H1 (cell line): ENCODE data around the gene PLXNB2. TPM values are rescaled to one million over a fixed set of nuclear protein-coding genes. Genes with fewer than 3 reads are reported as not detected.
A peak's percentile ranks its signal among the peaks of the same experiment; 100 is the strongest.

Experiments used
- CTCF ChIA-PET: fragments of 300-600 bp; sonication (Branson Sonifier 250); formaldehyde crosslinking; loops from one replicate; lab custom pipeline; 2021; ENCODE audit not compliant: partially characterized antibody; lab: Charles Lee
- POLR2A ChIA-PET: fragments of 300-600 bp; sonication (Branson Sonifier 250); formaldehyde crosslinking; loops from one replicate; lab custom pipeline; 2021; ENCODE audit warnings: inconsistent platforms; ENCODE audit not compliant: partially characterized antibody; lab: Charles Lee
- DNase-seq, 2 experiments: peaks; one replicate each; pipeline versions ENCODE4 v3.0.0 to v3.0.0-alpha.2; 2010 to 2022; ENCODE audit warnings: low spot score in 2 of 2, low read depth in 1 of 2, mixed read lengths in 1 of 2
- FAIRE-seq: peaks from 2 replicates; lab custom pipeline; 2011; peaks lifted over from hg19 to GRCh38; lab: Jason Lieb, UNC
- H2AFZ ChIP-seq: 2 replicates; pipeline ENCODE4 v1.8.1; 2012; ENCODE audit warnings: low read length, inconsistent platforms
- H2AK5ac ChIP-seq: 2 replicates; pipeline ENCODE4 v1.6.1; 2013; ENCODE audit warnings: low read depth, low read length
- H2BK120ac ChIP-seq: replicated peaks from 2 replicates; pipeline ENCODE3; 2013; ENCODE audit warnings: low read depth, low read length, inconsistent platforms
- H2BK12ac ChIP-seq: 2 replicates; pipeline ENCODE4 v1.6.1; 2013; ENCODE audit warnings: low read depth, low read length
- H2BK15ac ChIP-seq: 2 replicates; pipeline ENCODE4 v1.6.1; 2013; ENCODE audit warnings: low read length
- H2BK20ac ChIP-seq: 2 replicates; pipeline ENCODE4 v1.6.1; 2013; ENCODE audit warnings: low read length
- H2BK5ac ChIP-seq: 2 replicates; pipeline ENCODE4 v1.6.1; 2013; ENCODE audit warnings: low read depth, low read length
- H3K14ac ChIP-seq: 2 replicates; pipeline ENCODE4 v1.6.1; 2013; ENCODE audit warnings: inconsistent platforms; ENCODE audit not compliant: insufficient read length
- H3K18ac ChIP-seq: 2 replicates; pipeline ENCODE4 v1.6.1; 2013; ENCODE audit warnings: low read length; ENCODE audit errors: extremely low read depth
- H3K23ac ChIP-seq: 2 replicates; pipeline ENCODE4 v1.6.1; 2013; ENCODE audit warnings: inconsistent platforms; ENCODE audit not compliant: insufficient read length
- H3K23me2 ChIP-seq: 2 replicates; pipeline ENCODE4 v1.6.1; 2013; ENCODE audit warnings: low read depth, low read length
- H3K27ac ChIP-seq: 2 replicates; pipeline ENCODE4 v1.6.1; 2011; ENCODE audit warnings: low read depth, low read length, inconsistent platforms
- H3K27me3 ChIP-seq, 4 experiments: replicated peaks in 1 of 4; 1 replicate in 1 of 4; 2 replicates in 3 of 4; pipeline versions ENCODE4 v1.6.1 to v1.8.1; 2011 to 2013; ENCODE audit warnings: low read length in 3 of 4, mild to moderate bottlenecking in 3 of 4, inconsistent platforms in 2 of 4, mixed read lengths in 2 of 4, moderate library complexity in 1 of 4; ENCODE audit not compliant: control insufficient read depth in 3 of 4, insufficient read depth in 3 of 4; ENCODE audit errors: extremely low read depth in 1 of 4
- H3K36me3 ChIP-seq, 4 experiments: 2 replicates each; pipeline versions ENCODE4 v1.6.1 to v1.8.1; 2011 to 2013; ENCODE audit warnings: mild to moderate bottlenecking in 4 of 4, low read length in 3 of 4, moderate library complexity in 2 of 4, control low read depth in 1 of 4, inconsistent platforms in 1 of 4; ENCODE audit not compliant: insufficient read depth in 4 of 4, control insufficient read depth in 2 of 4
- H3K4ac ChIP-seq: replicated peaks from 2 replicates; pipeline ENCODE3; 2013; ENCODE audit warnings: low read length, low read depth, mixed read lengths, inconsistent platforms; ENCODE audit not compliant: insufficient read length
- H3K4me1 ChIP-seq, 4 experiments: replicated peaks in 1 of 4; 1 replicate in 1 of 4; 2 replicates in 3 of 4; pipeline versions ENCODE4 v1.6.1 to v1.8.1; 2011 to 2013; ENCODE audit warnings: low read length in 3 of 4, inconsistent platforms in 2 of 4, mixed read lengths in 1 of 4; ENCODE audit not compliant: insufficient read depth in 4 of 4, control insufficient read depth in 3 of 4
- H3K4me2 ChIP-seq, 2 experiments: 2 replicates each; pipeline versions ENCODE4 v1.6.1 to v1.8.1; 2011 to 2013; ENCODE audit warnings: low read depth in 2 of 2, low read length in 2 of 2, control low read depth in 1 of 2, inconsistent platforms in 1 of 2, mild to moderate bottlenecking in 1 of 2; ENCODE audit not compliant: insufficient read depth in 1 of 2
- H3K4me3 ChIP-seq, 4 experiments: fragments of 200-600, 300-600 bp in 1 of 4; sonication (generic), shearing (Covaris generic), sonication (Bioruptor Twin) in 1 of 4; 2 replicates each; pipeline versions ENCODE4 v1.5.1 to v1.8.1; 2011 to 2016; ENCODE audit warnings: low read length in 4 of 4, low read depth in 3 of 4, control low read depth in 2 of 4, inconsistent platforms in 2 of 4, mild to moderate bottlenecking in 2 of 4, mixed read lengths in 1 of 4, moderate library complexity in 1 of 4; ENCODE audit not compliant: insufficient read depth in 2 of 4; ENCODE audit errors: extremely low read depth in 1 of 4
- H3K56ac ChIP-seq: replicated peaks from 2 replicates; pipeline ENCODE3; 2013; ENCODE audit warnings: low read depth, mild to moderate bottlenecking, mixed read lengths, low read length, inconsistent platforms; ENCODE audit not compliant: insufficient read length
- H3K79me1 ChIP-seq: 2 replicates; pipeline ENCODE4 v1.6.1; 2013; ENCODE audit warnings: low read depth, low read length, control low read depth
- H3K79me2 ChIP-seq, 2 experiments: 2 replicates each; pipeline versions ENCODE4 v1.6.1 to v1.8.1; 2012 to 2013; ENCODE audit warnings: low read length in 2 of 2, mild to moderate bottlenecking in 2 of 2, inconsistent platforms in 1 of 2; ENCODE audit not compliant: insufficient read depth in 2 of 2, control insufficient read depth in 1 of 2
- H3K9ac ChIP-seq, 4 experiments: replicated peaks in 1 of 4; 1 replicate in 1 of 4; 2 replicates in 3 of 4; pipeline versions ENCODE4 v1.6.1 to v1.8.1; 2011 to 2013; ENCODE audit warnings: low read depth in 3 of 4, low read length in 3 of 4, control low read depth in 2 of 4, mild to moderate bottlenecking in 2 of 4, moderate library complexity in 2 of 4, inconsistent platforms in 1 of 4; ENCODE audit errors: extremely low read depth in 1 of 4
- H3K9me3 ChIP-seq, 2 experiments: 2 replicates each; pipeline versions ENCODE4 v1.6.1 to v1.8.1; 2012 to 2013; ENCODE audit warnings: mild to moderate bottlenecking in 2 of 2, moderate library complexity in 2 of 2, control low read depth in 1 of 2, inconsistent platforms in 1 of 2, low read depth in 1 of 2, low read length in 1 of 2, mixed read lengths in 1 of 2; ENCODE audit not compliant: insufficient read depth in 2 of 2
- H4K20me1 ChIP-seq, 2 experiments: replicated peaks in 1 of 2; 2 replicates each; pipeline versions ENCODE3 to v1.8.1; 2011 to 2013; ENCODE audit warnings: inconsistent platforms in 2 of 2, low read length in 2 of 2, mild to moderate bottlenecking in 1 of 2; ENCODE audit not compliant: insufficient read depth in 2 of 2, control insufficient read depth in 1 of 2
- H4K5ac ChIP-seq: 2 replicates; pipeline ENCODE4 v1.6.1; 2013; ENCODE audit warnings: low read length, low read depth, mixed read lengths, inconsistent platforms; ENCODE audit not compliant: insufficient read length
- H4K8ac ChIP-seq: 2 replicates; pipeline ENCODE4 v1.8.0; 2013; ENCODE audit warnings: mild to moderate bottlenecking, moderate library complexity, low read length, inconsistent platforms; ENCODE audit not compliant: insufficient read depth; ENCODE audit errors: extremely low read depth
- H4K91ac ChIP-seq: replicated peaks from 2 replicates; pipeline ENCODE3; 2013; ENCODE audit warnings: low read length, mixed read lengths, inconsistent platforms; ENCODE audit not compliant: insufficient read length
- BCL11A ChIP-seq, 2 experiments: IDR thresholded peaks; one replicate each; pipeline ENCODE4 v1.6.1; 2011; ENCODE audit warnings: low read depth in 2 of 2, low read length in 2 of 2, mild to moderate bottlenecking in 2 of 2
- BRCA1 ChIP-seq: IDR thresholded peaks from 2 replicates; pipeline ENCODE4 v1.6.1; 2012; ENCODE audit warnings: low read depth, low read length, improper control_type of control experiment
- CEBPB ChIP-seq: IDR thresholded peaks from 2 replicates; pipeline ENCODE4 v1.6.1; 2012; ENCODE audit warnings: low read depth, low read length
- CTBP2 ChIP-seq: IDR thresholded peaks from 2 replicates; pipeline ENCODE4 v1.7.0; 2011; ENCODE audit warnings: borderline replicate concordance, mild to moderate bottlenecking, moderate library complexity, mixed read lengths, low read length; ENCODE audit not compliant: insufficient read depth, insufficient read length
- JUND ChIP-seq: IDR thresholded peaks from 2 replicates; pipeline ENCODE4 v1.6.1; 2011; ENCODE audit warnings: mild to moderate bottlenecking, improper control_type of control experiment, low read length
- POLR2A ChIP-seq, 2 experiments: IDR thresholded peaks; 1 replicate in 1 of 2; 2 replicates in 1 of 2; pipeline ENCODE4 v1.6.1; 2011; ENCODE audit warnings: low read depth in 2 of 2, low read length in 2 of 2, mild to moderate bottlenecking in 2 of 2; ENCODE audit errors: control extremely low read depth in 1 of 2
- RXRA ChIP-seq: IDR thresholded peaks from 2 replicates; pipeline ENCODE4 v1.6.1; 2011; ENCODE audit warnings: low read depth, mild to moderate bottlenecking, low read length, moderate library complexity; ENCODE audit not compliant: insufficient read depth
- SIX5 ChIP-seq: IDR thresholded peaks from 2 replicates; pipeline ENCODE4 v1.6.1; 2011; ENCODE audit warnings: mild to moderate bottlenecking, low read depth, low read length
- SP1 ChIP-seq: IDR thresholded peaks from 2 replicates; pipeline ENCODE4 v1.6.1; 2011; ENCODE audit warnings: low read depth, low read length
- SP2 ChIP-seq: IDR thresholded peaks from 2 replicates; pipeline ENCODE4 v1.6.1; 2012; ENCODE audit warnings: mild to moderate bottlenecking, low read length, inconsistent platforms
- TAF7 ChIP-seq: optimal IDR thresholded peaks from 2 replicates; pipeline ENCODE3; 2011; ENCODE audit warnings: low read depth, mild to moderate bottlenecking, inconsistent platforms, low read length, moderate library complexity, borderline replicate concordance
- WGBS, 2 experiments: shearing (Covaris generic) in 1 of 2; methylation state at CpG; one replicate each; pipeline versions ENCODE4 v1.1.6 to v1.1.7; 2013 to 2015; ENCODE audit warnings: low lambda C conversion rate in 2 of 2, mixed read lengths in 2 of 2, inconsistent platforms in 1 of 2, low coverage in 1 of 2, missing lambda C conversion rate in 1 of 2; ENCODE audit not compliant: insufficient replicate concordance in 2 of 2, insufficient coverage in 1 of 2, insufficient read length in 1 of 2; ENCODE audit errors: extremely low coverage in 1 of 2, missing lambda C conversion rate in 1 of 2; 5-methylcytosine and 5-hydroxymethylcytosine counted together
- polyA plus RNA-seq, 7 experiments: library from polyadenylated mRNA; depleted of rRNA in 3 of 7; stranded (reverse) in 5 of 7; unstranded in 2 of 7; fragments of >200 nt in 5 of 7; fragments of 200-250 nt in 2 of 7; gene quantifications; 1 replicate in 5 of 7; 2 replicates in 1 of 7; 4 replicates in 1 of 7; pipeline versions ENCODE4 v1.2.1 to v1.2.3, GENCODE V29; 2011 to 2013; ENCODE audit warnings: missing spikeins in 2 of 7, mixed read lengths in 2 of 7
- total RNA-seq: library from RNA; stranded (reverse); fragmentation: NEBNext Ultra II Directional; extraction: Animal tissue kit (Norgen Biotek cat#: 25700); gene quantifications from 2 replicates; pipeline ENCODE4 v1.2.1, GENCODE V29; 2021
- TF ChIP-seq, protein P1 (sequence below): IDR thresholded peaks from 2 replicates; pipeline ENCODE4 v1.6.1; 2011; ENCODE audit warnings: low read depth, mild to moderate bottlenecking, low read length; ENCODE audit not compliant: insufficient read depth
- TF ChIP-seq, protein P2 (sequence below): IDR thresholded peaks from 2 replicates; pipeline ENCODE4 v1.6.1; 2012; ENCODE audit warnings: inconsistent platforms

Gene PLXNB2
- total and polyA plus RNA-seq, 2 of the 8 experiments (the other 6 are each of a cell fraction or from before 2014, with no cell fraction given), result 58.3 to 92.8 TPM

DNA sequence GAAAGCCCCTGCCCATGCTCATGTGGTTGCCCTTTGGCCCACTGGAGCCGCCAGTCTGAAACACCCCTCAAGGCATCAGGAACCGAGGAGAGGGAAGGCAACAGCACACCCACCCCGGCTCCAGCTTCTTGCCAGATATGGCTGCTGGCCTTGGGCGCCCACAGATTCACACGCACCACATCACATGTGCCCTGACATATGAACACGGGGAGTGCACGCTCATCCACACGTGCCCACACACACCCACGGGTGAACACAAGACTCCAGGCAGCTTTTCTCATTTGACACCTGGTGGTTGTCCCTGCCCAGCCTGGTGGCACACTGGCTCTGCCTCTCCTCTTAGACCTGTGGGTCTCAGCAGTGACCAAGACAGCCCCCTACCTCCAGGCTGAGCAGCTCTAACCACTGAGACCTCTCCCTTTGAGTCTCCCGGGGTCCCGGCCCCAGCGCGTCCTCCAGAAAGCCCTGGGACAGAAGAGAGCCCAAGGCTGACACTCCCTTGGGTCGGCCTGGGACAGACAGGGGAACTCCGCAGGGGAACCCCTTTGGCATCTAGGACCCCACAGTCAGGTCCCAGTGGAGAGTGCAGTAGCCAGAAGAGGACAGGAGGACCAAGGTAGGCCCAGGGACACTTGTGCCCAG is 43.2 kb downstream of the PLXNB2 start:
- ChIA-PET CTCF (interaction anchor here (0.7 to 4.7 kb wide), 6 partner anchors 10 to 64 kb away, joined by 3 to 26 read pairs (median 6); partner anchors contain the start of gene HDAC10), POLR2A (no interaction called here)
- peak overlapping the region; percentile 27 for H4K91ac ChIP-seq
- H3K27ac ChIP-seq, result no peak overlapping the region
- WGBS, 2 experiments, result 88% methylated on average over 14 of the region's 15 CpGs; no CpG with 5 or more reads in 1 of the 2 experiments
- no peak overlapping the region for H3K18ac ChIP-seq
- H2BK15ac ChIP-seq, result no peak overlapping the region
- peaks cover 0 to 20% (median 10%) of the 10 kb centered on the region in 4 experiments; a peak in 6 of 7 replicates for H3K4me1 ChIP-seq
- no peak overlapping the region for H3K23ac ChIP-seq
- H3K36me3 ChIP-seq, result no peaks in the 10 kb centered on the region
- H4K5ac ChIP-seq, result no peak overlapping the region
- no peak overlapping the region for H3K9ac ChIP-seq
- no peak overlapping the region for H2BK5ac ChIP-seq
- H4K8ac ChIP-seq, result no peak overlapping the region
- no peak overlapping the region for H2BK12ac ChIP-seq
- no peak for FAIRE-seq
- peaks cover 6% of the 10 kb centered on the region; the same call in 1 of the 2 replicates for H3K23me2 ChIP-seq
- H3K14ac ChIP-seq, result no peak overlapping the region
- no peak overlapping the region for H3K4ac ChIP-seq
- H3K9me3 ChIP-seq, result peaks cover 0 to 10% of the 10 kb centered on the region in 2 experiments; a peak in 1 of 4 replicates
- H3K4me2 ChIP-seq, result no peak overlapping the region
- peaks cover 12 to 47% (median 37%) of the 10 kb centered on the region in 4 experiments; a peak in 6 of 7 replicates for H3K27me3 ChIP-seq
- no peaks in the 10 kb centered on the region for H3K79me2 ChIP-seq
- no peak overlapping the region for H2BK20ac ChIP-seq
- no peak overlapping the region for H2AFZ ChIP-seq
- no peak overlapping the region for H3K56ac ChIP-seq
- H4K20me1 ChIP-seq, result peaks cover 3% of the 10 kb centered on the region in 2 experiments
- no peak overlapping the region for H3K4me3 ChIP-seq
- H2BK120ac ChIP-seq, result no peak overlapping the region
- H3K79me1 ChIP-seq, result no peaks in the 10 kb centered on the region
- no peak overlapping the region for H2AK5ac ChIP-seq
- no peak for DNase-seq
- TF ChIP-seq RXRA, result no peak
- TF ChIP-seq SIX5, result no peak
- no peak for TF ChIP-seq SP1
- TF ChIP-seq CTBP2, result no peak
- TF ChIP-seq TAF7, result no peak
- TF ChIP-seq POLR2A (IDR thresholded peaks at IDR 0.05; ENCODE audit: control extremely low read depth in 1 of 2, low read depth in 2 of 2, low read length in 2 of 2), result no peak
- TF ChIP-seq BCL11A (IDR thresholded peaks at IDR 0.05; ENCODE audit: low read depth in 2 of 2, low read length in 2 of 2), result no peak
- no peak for TF ChIP-seq BRCA1
- no peak for TF ChIP-seq JUND
- TF ChIP-seq, protein P1, sequence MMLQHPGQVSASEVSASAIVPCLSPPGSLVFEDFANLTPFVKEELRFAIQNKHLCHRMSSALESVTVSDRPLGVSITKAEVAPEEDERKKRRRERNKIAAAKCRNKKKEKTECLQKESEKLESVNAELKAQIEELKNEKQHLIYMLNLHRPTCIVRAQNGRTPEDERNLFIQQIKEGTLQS, result no peak
- TF ChIP-seq SP2, result no peak
- TF ChIP-seq, protein P2, sequence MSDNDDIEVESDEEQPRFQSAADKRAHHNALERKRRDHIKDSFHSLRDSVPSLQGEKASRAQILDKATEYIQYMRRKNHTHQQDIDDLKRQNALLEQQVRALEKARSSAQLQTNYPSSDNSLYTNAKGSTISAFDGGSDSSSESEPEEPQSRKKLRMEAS, result no peak
- TF ChIP-seq CEBPB, result no peak
